Psoas muscle (tissue), 8 donors: Measurements from ENCODE around the gene SPOCD1. TPM values are rescaled to one million over a fixed set of nuclear protein-coding genes. Genes with fewer than 3 reads are reported as not detected.
A peak's percentile ranks its signal among the peaks of the same experiment; 100 is the strongest.

Experiments
- ATAC-seq, 4 donors: fragments of 200-7000 bp; cut with Tn5 transposase; one replicate each; pipeline ENCODE4 v1.9.1; 2020; ENCODE audit warnings: moderate library complexity in 3 of 4, mild to moderate bottlenecking in 2 of 4
- DNase-seq, 2 donors: peaks; one replicate each; pipeline ENCODE4 v3.0.0-alpha.2; 2020
- H3K27ac ChIP-seq: fragments of 200-600 bp; one replicate; pipeline ENCODE4 v1.8.0; 2022
- H3K27me3 ChIP-seq, 3 donors: fragments of 200-600 bp in 1 of 3; one replicate each; pipeline versions ENCODE4 v1.6.1 to v1.8.0; 2013 to 2022; ENCODE audit warnings: low read length in 2 of 3, mild to moderate bottlenecking in 2 of 3, moderate library complexity in 1 of 3; ENCODE audit not compliant: insufficient read depth in 3 of 3
- H3K36me3 ChIP-seq, 2 donors: fragments of 200-600 bp in 1 of 2; one replicate each; pipeline versions ENCODE4 v1.6.1 to v1.8.0; 2013 to 2022; ENCODE audit warnings: low read depth in 1 of 2, mild to moderate bottlenecking in 1 of 2, moderate library complexity in 1 of 2; ENCODE audit not compliant: insufficient read depth in 1 of 2
- H3K4me1 ChIP-seq: fragments of 200-600 bp; one replicate; pipeline ENCODE4 v1.8.0; 2022
- H3K4me3 ChIP-seq: fragments of 200-600 bp; one replicate; pipeline ENCODE4 v1.8.0; 2022; ENCODE audit warnings: mild to moderate bottlenecking
- H3K9me3 ChIP-seq: fragments of 200-600 bp; one replicate; pipeline ENCODE4 v1.8.0; 2022
- WGBS, 3 donors: extraction: QIAGEN DNeasy Blood & Tissue Kit; methylation state at CpG; one replicate each; pipeline versions ENCODE4 v1.1.6 to v1.1.7; 2013; 5-methylcytosine and 5-hydroxymethylcytosine counted together
- intact Hi-C, 2 donors: fragments of 100-400 bp; cut with DNase I; formaldehyde crosslinking; loops; one replicate each; pipeline versions ENCODE4 v1.11.0 to v1.14.2; 2022
- polyA plus RNA-seq, 3 donors: library from polyadenylated mRNA; stranded (reverse); fragments of 200-250 nt; gene quantifications; one replicate each; pipeline ENCODE4 v1.2.3, GENCODE V29; 2013
- total RNA-seq, 4 donors: library from RNA; stranded (reverse); fragmentation: NEBNext Ultra II Directional in 2 of 4; extraction: Animal tissue kit (Norgen Biotek cat#: 25700) in 2 of 4; gene quantifications; one replicate each; pipeline versions ENCODE4 v1.2.1 to v1.2.4, GENCODE V29; 2021 to 2023
- TF ChIP-seq, protein P1 (sequence below): fragments of 200-600 bp; IDR thresholded peaks from one replicate; pipeline ENCODE4 v1.8.0; 2022; ENCODE audit warnings: antibody characterized with exemption
- donor health status: healthy with polysubstance abuse.
- donor health status: DM: no; HTN: no; CAD: no; lungs with moderate emphysema.
- donor health status: Bipolar disorder and iron deficiency.
- donor health status: healthy.
- donor health status: DM: yes; HTN: yes; CAD: no.
- donor health status: DM: no; HTN: no; CAD: no.
- donor health status: DM: no; HTN: no; CAD: no.
- donor health status: DM: yes; HTN: yes; CAD: no.

The SPOCD1 gene
- total and polyA plus RNA-seq, 7 donors, result 0.05 to 2.5 (median 0.15) TPM; not detected in 2

DNA sequence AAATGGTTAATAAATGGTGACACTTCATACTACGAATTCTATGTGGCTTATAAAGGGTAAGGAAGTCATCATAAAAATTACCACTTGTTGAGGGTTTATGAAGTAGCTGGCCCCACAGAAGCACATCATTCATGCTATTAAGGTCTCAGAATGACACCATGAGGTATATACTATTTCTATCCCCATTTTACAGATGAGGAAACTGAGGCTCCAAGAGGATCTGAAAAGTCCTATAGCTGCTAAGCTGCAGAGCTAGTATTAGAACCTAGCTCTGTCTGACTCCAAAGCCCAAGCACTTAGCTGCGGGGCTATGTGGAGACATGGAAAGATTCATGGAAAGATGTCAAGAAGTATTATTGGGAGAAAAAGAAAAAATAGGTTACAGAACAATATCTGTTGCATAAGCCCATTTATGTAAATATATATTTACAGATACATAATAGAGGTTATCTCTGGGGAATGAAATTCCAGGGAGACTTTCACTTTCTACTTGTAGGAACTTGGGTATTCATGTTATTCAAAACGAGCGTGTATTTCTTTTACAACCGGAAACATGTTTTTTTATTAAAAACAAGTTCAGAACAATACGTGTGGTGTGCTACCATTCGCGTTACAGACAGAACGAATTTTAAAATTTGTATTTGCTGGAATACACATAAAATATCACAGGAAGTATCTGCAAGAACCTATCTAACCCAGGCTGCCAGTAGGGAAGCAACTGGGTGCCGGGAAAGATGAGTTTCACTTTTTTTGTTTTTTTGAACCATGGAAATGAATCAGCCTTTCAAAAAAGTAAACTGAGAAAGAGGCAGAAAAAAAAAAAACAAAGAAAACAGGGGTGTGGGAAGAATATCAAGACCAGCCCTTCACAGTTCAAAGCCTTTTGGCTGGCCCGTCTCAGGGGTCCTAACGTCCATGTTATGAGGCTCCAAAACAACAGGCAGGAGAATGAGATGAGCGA, 13.4 kb downstream of the SPOCD1 start:
- peaks cover 0 to 14% (median 0%) of the 10 kb centered on the region in 3 donors for H3K27me3 ChIP-seq
- peak overlapping the region; percentile 16 for H3K4me3 ChIP-seq
- TF ChIP-seq, protein P1, sequence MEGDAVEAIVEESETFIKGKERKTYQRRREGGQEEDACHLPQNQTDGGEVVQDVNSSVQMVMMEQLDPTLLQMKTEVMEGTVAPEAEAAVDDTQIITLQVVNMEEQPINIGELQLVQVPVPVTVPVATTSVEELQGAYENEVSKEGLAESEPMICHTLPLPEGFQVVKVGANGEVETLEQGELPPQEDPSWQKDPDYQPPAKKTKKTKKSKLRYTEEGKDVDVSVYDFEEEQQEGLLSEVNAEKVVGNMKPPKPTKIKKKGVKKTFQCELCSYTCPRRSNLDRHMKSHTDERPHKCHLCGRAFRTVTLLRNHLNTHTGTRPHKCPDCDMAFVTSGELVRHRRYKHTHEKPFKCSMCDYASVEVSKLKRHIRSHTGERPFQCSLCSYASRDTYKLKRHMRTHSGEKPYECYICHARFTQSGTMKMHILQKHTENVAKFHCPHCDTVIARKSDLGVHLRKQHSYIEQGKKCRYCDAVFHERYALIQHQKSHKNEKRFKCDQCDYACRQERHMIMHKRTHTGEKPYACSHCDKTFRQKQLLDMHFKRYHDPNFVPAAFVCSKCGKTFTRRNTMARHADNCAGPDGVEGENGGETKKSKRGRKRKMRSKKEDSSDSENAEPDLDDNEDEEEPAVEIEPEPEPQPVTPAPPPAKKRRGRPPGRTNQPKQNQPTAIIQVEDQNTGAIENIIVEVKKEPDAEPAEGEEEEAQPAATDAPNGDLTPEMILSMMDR, result no peak
- no peaks in the 10 kb centered on the region for H3K9me3 ChIP-seq
- no peaks in the 10 kb centered on the region for H3K36me3 ChIP-seq
- DNase-seq, result no peak
- no peak overlapping the region for H3K27ac ChIP-seq
- 39 to 51% (median 47%) methylated on average over 13 of the region's 13 CpGs for WGBS, 3 donors
- intact Hi-C loops, result no loop called here
- H3K4me1 ChIP-seq, result no peaks in the 10 kb centered on the region
- ATAC-seq, result no peak

DNA sequence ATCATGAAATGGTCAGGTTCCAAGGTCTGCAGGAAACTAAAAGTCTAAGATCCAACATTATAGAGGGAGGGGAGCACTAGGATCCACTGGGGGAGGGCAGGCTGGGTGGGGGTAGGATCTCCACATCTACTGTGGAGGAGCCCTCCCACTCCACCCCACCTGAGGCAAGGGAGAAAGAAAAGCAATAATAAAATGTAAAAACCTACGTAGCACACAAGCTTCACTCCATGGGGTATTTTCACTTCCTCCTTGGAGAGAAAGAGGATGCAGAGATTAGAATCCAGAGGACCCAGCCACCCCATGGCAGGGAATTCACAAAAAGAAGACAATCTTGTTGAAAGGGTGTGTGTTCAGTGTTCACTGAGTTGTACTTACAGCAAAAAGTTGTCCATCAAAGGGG, 14.4 kb downstream of the SPOCD1 start:
- ATAC-seq (no peak), DNase-seq (no peak)
- WGBS, 3 donors, result 79 to 88% (median 83%) methylated on average over 1 of the region's 1 CpG
- Histone ChIP-seq H3K27me3 (peaks cover 0 to 14% (median 0%) of the 10 kb centered on the region in 3 donors), H3K27ac (no peak overlapping the region), H3K4me3 (no peak overlapping the region), H3K36me3 (no peaks in the 10 kb centered on the region), H3K9me3 (no peaks in the 10 kb centered on the region), H3K4me1 (no peaks in the 10 kb centered on the region)
- TF ChIP-seq, protein P1, result no peak
- intact Hi-C loops, result no loop called here

DNA sequence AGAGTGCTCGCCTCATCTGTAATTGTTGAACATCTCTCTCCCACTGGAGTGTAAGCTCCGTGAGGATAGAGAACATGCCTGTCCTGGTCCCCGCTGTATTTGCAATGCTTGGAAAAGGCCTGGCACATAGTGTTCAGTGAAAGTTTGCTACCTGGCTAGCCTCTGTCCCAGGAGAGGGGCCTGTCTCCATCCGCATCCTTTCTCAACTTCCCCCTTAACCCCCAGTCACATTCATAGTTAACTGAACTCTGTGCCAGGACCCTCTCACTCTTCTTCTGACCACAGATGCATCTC, 15.2 kb downstream of the SPOCD1 start:
- 93 to 94% (median 94%) methylated on average over 4 of the region's 4 CpGs for WGBS, 3 donors
- Histone ChIP-seq H3K4me1 (no peaks in the 10 kb centered on the region), H3K4me3 (no peak overlapping the region), H3K36me3 (no peaks in the 10 kb centered on the region), H3K9me3 (no peaks in the 10 kb centered on the region), H3K27me3 (peaks cover 0 to 14% (median 0%) of the 10 kb centered on the region in 3 donors), H3K27ac (no peak overlapping the region)
- intact Hi-C loops, result no loop called here
- ATAC-seq (no peak), DNase-seq (peak in 1 of 2 donors; percentile 23)
- TF ChIP-seq, protein P1, result no peak

DNA sequence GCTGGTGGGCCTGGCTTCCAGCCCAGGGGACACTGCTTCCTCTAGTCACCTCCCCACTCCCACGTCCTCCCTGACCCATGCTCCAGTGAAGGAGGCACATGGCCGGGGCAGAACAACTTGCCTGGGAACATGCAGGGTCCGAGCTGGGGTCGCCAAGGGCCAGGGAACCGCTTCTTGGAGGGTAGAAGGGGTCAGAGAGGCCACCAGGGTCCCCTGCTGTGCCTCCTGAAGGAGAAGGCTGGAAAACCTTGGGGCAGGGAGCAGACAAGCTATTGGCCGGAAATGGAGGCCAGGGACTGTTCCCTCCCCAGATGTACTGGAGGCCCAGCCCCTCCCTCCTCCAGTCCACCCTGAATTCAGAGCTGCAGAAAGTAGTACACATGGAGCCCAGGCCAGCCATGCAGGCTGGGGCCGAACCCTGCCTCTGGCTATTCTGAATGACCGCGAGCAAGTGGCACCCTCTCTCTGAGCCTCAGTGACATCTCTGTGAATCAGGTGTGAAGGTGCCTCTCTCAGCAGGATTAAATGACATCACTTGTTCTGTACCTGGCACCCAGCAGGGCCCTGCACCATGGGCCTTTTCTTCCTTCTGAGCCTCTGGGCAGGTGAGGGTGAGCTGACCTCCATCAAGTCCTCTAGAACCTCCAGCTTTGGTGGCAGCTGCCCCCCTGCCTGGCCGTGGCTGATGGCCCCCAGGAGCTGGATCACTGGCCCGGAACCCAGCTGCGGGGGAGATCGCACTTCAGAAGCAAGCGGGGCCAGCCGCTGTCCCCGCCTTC, 15.7 kb downstream of the SPOCD1 start:
- H3K27ac ChIP-seq, result no peak overlapping the region
- H3K4me1 ChIP-seq, result no peaks in the 10 kb centered on the region
- WGBS, 3 donors, result 83 to 86% (median 84%) methylated on average over 16 of the region's 16 CpGs
- TF ChIP-seq, protein P1, result no peak
- no peaks in the 10 kb centered on the region for H3K36me3 ChIP-seq
- H3K4me3 ChIP-seq, result no peak overlapping the region
- ATAC-seq, result no peak
- H3K27me3 ChIP-seq, result peaks cover 0 to 14% (median 0%) of the 10 kb centered on the region in 3 donors
- intact Hi-C loops, result loop anchor here in 1 of 2 donors (10.0 kb wide), 1 partner anchor 165 kb away; no protein-coding TSS in a partner anchor
- DNase-seq, result peak in 1 of 2 donors; percentile 44
- no peaks in the 10 kb centered on the region for H3K9me3 ChIP-seq
